Ishikawa (cell line): ENCODE data around the gene ZNF101.

Experiments
- CEBPB ChIP-seq: IDR thresholded peaks from 2 replicates; pipeline ENCODE4 v1.6.1; 2012
- CREB1 ChIP-seq: IDR thresholded peaks from 2 replicates; pipeline ENCODE4 v1.6.1; 2012; ENCODE audit warnings: low read depth
- EGR1 ChIP-seq: IDR thresholded peaks from 2 replicates; pipeline ENCODE4 v1.6.1; 2012
- EP300 ChIP-seq: IDR thresholded peaks from 2 replicates; pipeline ENCODE4 v1.6.1; 2012; ENCODE audit warnings: borderline replicate concordance
- FOXM1 ChIP-seq: IDR thresholded peaks from 2 replicates; pipeline ENCODE4 v1.6.1; 2012; ENCODE audit warnings: low read depth, borderline replicate concordance
- MAX ChIP-seq: IDR thresholded peaks from 2 replicates; pipeline ENCODE4 v1.6.1; 2012
- NFIC ChIP-seq: IDR thresholded peaks from 2 replicates; pipeline ENCODE4 v1.6.1; 2012
- RAD21 ChIP-seq: IDR thresholded peaks from 2 replicates; pipeline ENCODE4 v1.6.1; 2012; ENCODE audit warnings: low read depth
- REST ChIP-seq: IDR thresholded peaks from 2 replicates; pipeline ENCODE4 v1.6.1; 2012; ENCODE audit warnings: low read depth, mild to moderate bottlenecking
- TAF1 ChIP-seq: IDR thresholded peaks from 2 replicates; pipeline ENCODE4 v1.6.1; 2012; ENCODE audit warnings: low read depth, mild to moderate bottlenecking
- TCF12 ChIP-seq: IDR thresholded peaks from 2 replicates; pipeline ENCODE4 v1.6.1; 2012; ENCODE audit warnings: low read depth
- TEAD4 ChIP-seq: IDR thresholded peaks from 2 replicates; pipeline ENCODE4 v1.6.1; 2012
- USF1 ChIP-seq: IDR thresholded peaks from 2 replicates; pipeline ENCODE4 v1.6.1; 2012
- YY1 ChIP-seq: IDR thresholded peaks from 2 replicates; pipeline ENCODE4 v1.6.1; 2012; ENCODE audit warnings: low read depth
- ZBTB7A ChIP-seq: IDR thresholded peaks from 2 replicates; pipeline ENCODE4 v1.6.1; 2012; ENCODE audit warnings: low read depth

The ZNF101 gene

DNA sequence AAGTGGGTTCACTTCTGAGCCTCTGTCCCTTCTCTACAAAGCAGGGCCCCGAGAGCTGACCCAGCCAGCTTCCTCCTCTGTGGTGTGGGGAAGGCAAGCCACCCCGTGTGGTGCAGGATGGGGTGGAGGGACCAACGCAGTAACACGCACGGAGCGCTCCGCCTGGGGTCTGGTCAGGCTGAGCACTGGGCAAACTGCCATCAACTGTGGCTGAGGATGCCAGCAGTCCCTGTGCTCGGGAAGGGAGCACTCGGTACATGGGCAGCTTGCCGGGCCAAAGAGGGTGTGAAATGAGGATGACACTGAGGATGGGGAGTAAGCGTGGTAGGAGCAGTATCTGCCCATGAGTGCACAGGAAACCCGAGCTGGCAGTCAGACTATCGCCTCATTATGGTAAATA is 17.6 kb upstream of the ZNF101 start:
- TF ChIP-seq CEBPB (no peak), CREB1 (no peak), RAD21 (no peak), TCF12 (no peak), REST (no peak)

GRCh38 chr19:19652482-19653295 is 15.9 kb upstream of the ZNF101 start:
- TF ChIP-seq NFIC (no peak), RAD21 (no peak), EGR1 (no peak), TCF12 (no peak), EP300 (no peak), REST (no peak), ZBTB7A (no peak), TEAD4 (no peak), MAX (no peak), YY1 (no peak), USF1 (no peak), CREB1 (no peak), CEBPB (no peak), FOXM1 (no peak)

DNA sequence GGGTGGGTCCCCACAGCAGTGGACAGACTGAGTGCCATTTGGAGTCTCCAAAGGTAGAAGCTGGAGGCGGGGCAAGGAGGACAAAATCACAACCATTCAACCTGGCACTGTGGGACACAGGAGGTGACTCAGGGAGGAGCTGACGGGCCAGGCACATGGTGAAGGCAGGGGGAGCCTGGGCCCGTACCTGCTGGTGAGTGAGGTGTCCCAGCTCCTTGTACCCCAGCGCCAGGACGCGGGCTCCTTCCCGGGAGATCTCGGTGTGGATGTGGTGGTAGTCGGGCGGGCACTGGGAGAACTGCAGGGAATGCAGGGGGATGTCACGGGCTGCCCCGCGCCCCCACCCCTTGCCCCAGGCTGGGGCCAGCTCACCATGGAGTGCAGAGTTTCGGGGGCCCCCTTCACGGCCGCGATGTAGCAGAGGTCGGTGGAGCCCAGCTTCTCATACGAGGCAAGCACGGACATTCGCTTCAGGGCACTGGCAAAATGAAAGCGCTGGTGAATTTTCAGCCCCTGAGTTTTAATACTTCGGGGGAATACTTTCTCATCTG is 15.0 kb upstream of the ZNF101 start:
- TF ChIP-seq YY1 (no peak), FOXM1 (no peak), RAD21 (no peak), EGR1 (no peak), TAF1 (no peak), TEAD4 (no peak)

DNA sequence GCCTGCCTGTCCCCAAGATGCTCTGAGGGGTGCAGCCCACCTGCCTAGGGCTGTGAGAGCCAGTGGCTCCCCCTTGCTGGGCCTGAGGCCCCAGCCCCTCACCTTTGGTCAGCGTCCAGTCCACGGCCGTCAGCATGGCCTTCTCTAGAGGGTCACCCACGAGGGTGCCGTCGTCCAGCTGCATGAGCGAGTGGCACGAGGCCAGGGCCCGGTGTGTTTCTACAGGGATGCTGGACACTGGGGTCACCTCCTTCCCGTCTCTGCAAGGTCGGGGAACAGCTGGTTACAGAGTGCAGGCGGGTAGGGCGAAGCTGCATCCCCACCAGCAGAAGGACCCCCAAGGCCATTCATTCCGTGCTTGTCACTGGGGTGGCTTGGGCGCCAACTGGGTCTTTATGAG is 14.2 kb upstream of the ZNF101 start:
- no peak for TF ChIP-seq MAX
- no peak for TF ChIP-seq USF1
- no peak for TF ChIP-seq TAF1
- no peak for TF ChIP-seq ZBTB7A
- no peak for TF ChIP-seq CEBPB
- no peak for TF ChIP-seq EGR1

DNA sequence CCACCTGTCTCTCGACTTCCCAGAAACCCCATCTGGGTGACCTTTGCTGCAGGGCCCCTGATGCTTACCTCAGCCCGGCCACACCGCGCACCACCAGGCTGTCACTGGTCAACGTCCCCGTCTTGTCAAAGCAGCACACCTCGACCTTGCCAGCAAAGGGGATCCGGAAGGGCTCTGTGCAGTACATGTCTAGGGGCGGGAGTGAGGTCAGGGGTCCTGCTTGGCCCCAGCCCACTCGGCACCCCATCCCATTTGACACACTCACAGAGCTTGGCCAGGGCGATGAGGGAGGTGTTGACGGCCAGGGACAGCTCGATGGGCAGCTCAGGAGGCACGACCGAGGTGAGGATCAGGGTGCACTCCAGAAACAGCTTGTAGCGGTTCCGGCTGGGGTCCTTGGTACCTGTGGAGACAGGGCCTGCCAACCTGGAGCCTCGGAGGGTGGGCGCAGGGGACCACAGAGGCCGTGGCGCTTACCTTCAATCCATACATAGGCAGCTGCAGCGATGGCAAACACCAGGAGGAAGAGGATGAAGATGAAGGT is 13.5 kb upstream of the ZNF101 start:
- TF ChIP-seq ZBTB7A (no peak), TAF1 (no peak), NFIC (no peak), TCF12 (no peak), CEBPB (no peak), FOXM1 (no peak), RAD21 (no peak), MAX (no peak), YY1 (no peak), TEAD4 (no peak), EGR1 (no peak), USF1 (no peak), CREB1 (no peak), EP300 (no peak), REST (no peak)
